Measurements from ENCODE around the gene CEP70.

The CEP70 gene

GRCh38 chr3:138594150-138594934, at the start of gene CEP70:
CEP70 (minus strand) TSS chr3:138594260; CDS start chr3:138572927, 21,333 bp downstream.
- Histone ChIP-seq H3K36me3 (ENCODE audit: control insufficient read depth, insufficient read depth, low read length) (no peaks in the 10 kb centered on the region), H3K27me3 (replicated peaks; ENCODE audit: control insufficient read depth, insufficient read depth, low read length) (no peaks in the 10 kb centered on the region), H3K4me3 (replicated peaks; ENCODE audit: low read depth, low read length) (peak within 1 kb of the TSS; percentile 69)
- peak; percentile 61 for TF ChIP-seq CTCF (IDR thresholded peaks at IDR 0.05; ENCODE audit: insufficient read depth, low read length, poor library complexity, severe bottlenecking)
- peak; percentile 85 for DNase-seq (ENCODE audit: extremely low read depth, insufficient read length)

- Histone ChIP-seq H3K36me3 (ENCODE audit: control insufficient read depth, insufficient read depth, low read length) (no peaks in the 10 kb centered on the region), H3K27me3 (replicated peaks; ENCODE audit: control insufficient read depth, insufficient read depth, low read length) (no peaks in the 10 kb centered on the region), H3K4me3 (replicated peaks; ENCODE audit: low read depth, low read length) (no peak overlapping the region)
- no peak for DNase-seq (ENCODE audit: extremely low read depth, insufficient read length)
- TF ChIP-seq CTCF (IDR thresholded peaks at IDR 0.05; ENCODE audit: insufficient read depth, low read length, poor library complexity, severe bottlenecking) = no peak
These were observed 48.8 kb upstream of the CEP70 start for GRCh38 chr3:138642927-138643253.

GRCh38 chr3:138642226-138642926, 48.3 kb upstream of the CEP70 start:
- no peak for DNase-seq (ENCODE audit: extremely low read depth, insufficient read length)
- H3K4me3 ChIP-seq (replicated peaks; ENCODE audit: low read depth, low read length) = no peak overlapping the region
- H3K27me3 ChIP-seq (replicated peaks; ENCODE audit: control insufficient read depth, insufficient read depth, low read length) = no peaks in the 10 kb centered on the region
- no peaks in the 10 kb centered on the region for H3K36me3 ChIP-seq (ENCODE audit: control insufficient read depth, insufficient read depth, low read length)
- no peak for TF ChIP-seq CTCF (IDR thresholded peaks at IDR 0.05; ENCODE audit: insufficient read depth, low read length, poor library complexity, severe bottlenecking)

GRCh38 chr3:138640537-138640936, 46.5 kb upstream of the CEP70 start:
- no peak for TF ChIP-seq CTCF (IDR thresholded peaks at IDR 0.05; ENCODE audit: insufficient read depth, low read length, poor library complexity, severe bottlenecking)
- Histone ChIP-seq H3K4me3 (replicated peaks; ENCODE audit: low read depth, low read length) (no peak overlapping the region), H3K27me3 (replicated peaks; ENCODE audit: control insufficient read depth, insufficient read depth, low read length) (no peaks in the 10 kb centered on the region), H3K36me3 (ENCODE audit: control insufficient read depth, insufficient read depth, low read length) (no peaks in the 10 kb centered on the region)
- no peak for DNase-seq (ENCODE audit: extremely low read depth, insufficient read length)

GRCh38 chr3:138638641-138639040, 44.6 kb upstream of the CEP70 start:
- DNase-seq (ENCODE audit: extremely low read depth, insufficient read length) = no peak
- no peak for TF ChIP-seq CTCF (IDR thresholded peaks at IDR 0.05; ENCODE audit: insufficient read depth, low read length, poor library complexity, severe bottlenecking)
- Histone ChIP-seq H3K36me3 (ENCODE audit: control insufficient read depth, insufficient read depth, low read length) (no peaks in the 10 kb centered on the region), H3K27me3 (replicated peaks; ENCODE audit: control insufficient read depth, insufficient read depth, low read length) (no peaks in the 10 kb centered on the region), H3K4me3 (replicated peaks; ENCODE audit: low read depth, low read length) (no peak overlapping the region)
